ENCODE measurements around the gene CCDC201.
A peak's percentile ranks its signal among the peaks of the same experiment; 100 is the strongest.

Gene CCDC201

DNA sequence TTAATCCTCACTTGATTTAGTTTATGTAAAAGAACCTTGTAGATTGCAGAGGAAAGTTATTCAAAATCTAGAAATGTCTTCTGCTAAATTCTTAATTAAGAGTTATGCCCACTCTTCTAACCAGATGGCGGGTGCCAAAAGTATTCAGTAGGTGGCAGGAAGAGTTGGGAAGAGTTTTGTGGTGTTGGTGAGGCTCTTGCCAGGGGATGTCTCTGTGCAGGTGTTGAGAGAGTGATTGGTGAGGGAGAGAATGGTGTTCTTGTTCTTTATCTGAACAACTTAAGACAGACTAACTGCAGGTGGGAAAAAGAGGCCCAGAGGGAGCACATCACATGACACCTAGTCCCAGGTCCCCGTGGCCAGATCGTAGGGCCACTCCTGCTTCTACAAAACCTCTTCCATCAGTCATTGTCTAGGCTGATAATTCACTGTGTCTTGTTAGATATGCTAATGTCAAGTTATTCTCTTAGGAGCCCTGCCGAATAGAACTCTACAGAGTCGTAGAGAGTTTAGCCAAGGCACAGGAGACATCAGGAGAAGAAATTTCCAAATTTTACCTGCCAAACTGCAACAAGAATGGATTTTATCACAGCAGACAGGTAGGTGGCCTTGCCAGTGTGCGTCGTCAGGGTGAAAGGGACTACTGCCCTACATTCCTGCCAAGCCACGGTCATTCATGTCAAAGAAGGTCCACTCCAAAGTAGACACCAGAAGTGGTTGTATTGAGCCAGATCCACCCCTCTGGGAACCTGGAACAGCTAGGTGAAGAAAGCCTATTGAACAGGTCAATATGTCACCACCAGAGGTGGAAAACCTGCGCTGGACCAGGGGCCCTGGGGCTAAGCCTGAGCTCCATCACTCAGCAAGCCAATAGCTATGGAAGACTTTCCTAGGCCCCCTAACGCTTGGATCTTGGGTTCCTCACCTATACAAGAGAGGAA lies 18.9 kb upstream of the CCDC201 start:
- no peak overlapping the region for H2AFZ ChIP-seq
- H3K4me2 ChIP-seq (ENCODE audit: low read length), result no peak overlapping the region
- no peak overlapping the region for H3K4me3 ChIP-seq (ENCODE audit: low read depth, low read length)
- H3K36me3 ChIP-seq (ENCODE audit: control insufficient read depth, insufficient read depth, low read length), result no peaks in the 10 kb centered on the region
- no peaks in the 10 kb centered on the region for H3K79me2 ChIP-seq
- H3K9ac ChIP-seq, result no peak overlapping the region
- no peak overlapping the region for H3K27ac ChIP-seq
- no peaks in the 10 kb centered on the region for H3K27me3 ChIP-seq (ENCODE audit: control insufficient read depth, insufficient read depth, low read length)
- H3K4me1 ChIP-seq, result no peaks in the 10 kb centered on the region
- no peak for TF ChIP-seq CTCF (IDR thresholded peaks at IDR 0.05)
- H3K9me3 ChIP-seq (ENCODE audit: control insufficient read depth, low read length), result no peaks in the 10 kb centered on the region

- no peaks in the 10 kb centered on the region for H3K27me3 ChIP-seq (ENCODE audit: control insufficient read depth, insufficient read depth, low read length)
- no peaks in the 10 kb centered on the region for H3K36me3 ChIP-seq (ENCODE audit: control insufficient read depth, insufficient read depth, low read length)
- H3K4me3 ChIP-seq (ENCODE audit: low read depth, low read length), result no peak overlapping the region
- H3K27ac ChIP-seq, result no peak overlapping the region
- H3K9ac ChIP-seq, result no peak overlapping the region
- peak; percentile 57 for TF ChIP-seq CTCF (IDR thresholded peaks at IDR 0.05)
- no peak overlapping the region for H3K4me2 ChIP-seq (ENCODE audit: low read length)
- H3K79me2 ChIP-seq, result no peaks in the 10 kb centered on the region
- no peaks in the 10 kb centered on the region for H3K4me1 ChIP-seq
- H3K9me3 ChIP-seq (ENCODE audit: control insufficient read depth, low read length), result no peaks in the 10 kb centered on the region
- no peak overlapping the region for H2AFZ ChIP-seq
Observed at GRCh38 chr7:45890902-45891461, 18.1 kb upstream of the CCDC201 start.

GRCh38 chr7:45890125-45890901 lies 17.4 kb upstream of the CCDC201 start:
- Histone ChIP-seq H3K27ac (no peak overlapping the region), H3K9me3 (ENCODE audit: control insufficient read depth, low read length) (no peaks in the 10 kb centered on the region), H2AFZ (no peak overlapping the region), H3K36me3 (ENCODE audit: control insufficient read depth, insufficient read depth, low read length) (no peaks in the 10 kb centered on the region), H3K27me3 (ENCODE audit: control insufficient read depth, insufficient read depth, low read length) (no peaks in the 10 kb centered on the region), H3K4me1 (no peaks in the 10 kb centered on the region), H3K4me3 (ENCODE audit: low read depth, low read length) (no peak overlapping the region), H3K79me2 (no peaks in the 10 kb centered on the region), H3K4me2 (ENCODE audit: low read length) (no peak overlapping the region), H3K9ac (no peak overlapping the region)
- TF ChIP-seq CTCF (IDR thresholded peaks at IDR 0.05), result no peak

DNA sequence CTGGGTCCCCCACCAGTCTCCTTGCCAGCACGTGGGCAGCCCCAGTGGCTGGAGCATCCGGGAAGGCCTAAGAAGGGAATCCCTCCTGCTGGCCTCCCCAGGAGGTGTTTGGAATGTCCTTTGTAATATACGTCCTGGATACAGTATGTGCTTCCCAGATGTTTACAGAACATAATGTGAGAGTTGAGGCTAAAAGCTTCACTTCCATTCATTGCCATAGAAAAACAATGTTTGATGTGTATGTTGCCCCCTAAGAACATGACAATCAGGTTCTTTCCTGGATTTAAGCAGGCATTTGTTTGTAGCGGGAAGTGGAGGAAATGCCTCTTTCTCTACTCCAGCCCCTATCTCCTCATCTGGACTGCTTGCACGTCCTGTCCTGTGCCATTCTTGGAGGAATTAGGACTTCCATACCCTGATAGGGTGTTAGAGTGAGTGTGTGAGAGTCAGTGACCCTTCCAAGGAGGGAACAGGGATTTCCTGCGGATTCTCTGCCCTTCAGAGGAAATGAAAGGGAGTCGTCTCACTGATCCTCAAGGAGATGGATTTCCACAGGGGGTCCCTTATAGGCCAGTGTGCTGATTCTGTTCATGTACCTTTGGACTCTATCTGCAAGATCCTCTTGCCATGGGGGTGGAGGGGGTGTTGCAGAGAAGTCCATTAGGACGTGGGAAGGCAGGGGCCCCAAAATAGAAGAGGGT lies 16.6 kb upstream of the CCDC201 start:
- H3K27ac ChIP-seq, result no peak overlapping the region
- no peak overlapping the region for H3K4me3 ChIP-seq (ENCODE audit: low read depth, low read length)
- H3K9me3 ChIP-seq (ENCODE audit: control insufficient read depth, low read length), result no peaks in the 10 kb centered on the region
- no peaks in the 10 kb centered on the region for H3K36me3 ChIP-seq (ENCODE audit: control insufficient read depth, insufficient read depth, low read length)
- TF ChIP-seq CTCF (IDR thresholded peaks at IDR 0.05), result no peak
- H3K27me3 ChIP-seq (ENCODE audit: control insufficient read depth, insufficient read depth, low read length), result no peaks in the 10 kb centered on the region
- no peaks in the 10 kb centered on the region for H3K4me1 ChIP-seq
- no peak overlapping the region for H3K4me2 ChIP-seq (ENCODE audit: low read length)
- H3K79me2 ChIP-seq, result no peaks in the 10 kb centered on the region
- no peak overlapping the region for H2AFZ ChIP-seq
- no peak overlapping the region for H3K9ac ChIP-seq
